ENCODE results near the gene KCNIP4.

KCNIP4 gene

DNA sequence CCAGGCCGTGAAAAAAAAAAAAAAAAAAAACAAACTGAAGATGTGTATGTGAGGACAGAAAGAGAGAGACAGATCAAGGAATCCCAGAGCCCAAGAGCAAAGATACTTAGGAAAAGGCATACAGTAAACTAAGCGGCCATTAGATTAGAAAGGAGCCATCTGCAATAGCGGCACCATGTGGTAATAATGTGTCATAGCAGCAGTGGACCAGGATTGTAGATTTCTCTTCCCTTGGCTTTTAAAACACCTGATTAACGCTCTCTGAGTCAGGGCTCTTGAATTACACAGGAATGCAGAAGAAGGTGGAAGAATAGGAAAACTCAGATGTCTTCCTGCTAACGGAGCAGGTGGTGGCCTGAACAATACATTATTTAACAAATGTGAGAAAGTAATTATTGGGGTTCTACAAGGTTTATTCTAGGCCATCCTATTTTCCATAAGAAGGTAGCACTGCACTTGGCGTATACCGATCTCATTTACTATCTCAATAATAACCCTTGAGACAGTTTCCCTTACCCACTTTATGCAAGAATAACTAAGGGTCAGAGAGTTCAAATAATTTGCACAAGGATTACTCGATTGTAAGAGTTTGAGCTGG lies 182.7 kb downstream of the KCNIP4 start:
- DNase-seq (ENCODE audit: low read depth, low spot score) = no peak

DNA sequence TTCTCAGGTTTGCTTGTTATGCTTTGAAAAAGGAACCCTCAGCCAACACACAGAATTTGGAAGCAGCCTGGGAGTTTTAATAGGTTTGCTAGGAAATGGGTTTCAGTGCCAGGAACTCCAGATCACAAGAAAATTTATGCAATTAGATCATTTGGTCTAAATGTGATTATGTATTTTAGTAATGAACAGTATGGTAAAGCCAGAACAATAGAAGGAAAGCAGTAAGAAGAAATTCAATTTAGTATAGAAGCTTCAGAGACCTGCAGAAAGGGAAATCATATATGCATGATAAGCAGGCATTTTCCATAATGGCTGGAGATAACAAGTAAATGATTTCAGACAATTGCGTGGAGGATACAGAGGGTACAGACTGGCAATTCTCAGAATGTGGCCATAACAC lies 184.7 kb downstream of the KCNIP4 start:
- DNase-seq (ENCODE audit: low read depth, low spot score) = no peak

DNA sequence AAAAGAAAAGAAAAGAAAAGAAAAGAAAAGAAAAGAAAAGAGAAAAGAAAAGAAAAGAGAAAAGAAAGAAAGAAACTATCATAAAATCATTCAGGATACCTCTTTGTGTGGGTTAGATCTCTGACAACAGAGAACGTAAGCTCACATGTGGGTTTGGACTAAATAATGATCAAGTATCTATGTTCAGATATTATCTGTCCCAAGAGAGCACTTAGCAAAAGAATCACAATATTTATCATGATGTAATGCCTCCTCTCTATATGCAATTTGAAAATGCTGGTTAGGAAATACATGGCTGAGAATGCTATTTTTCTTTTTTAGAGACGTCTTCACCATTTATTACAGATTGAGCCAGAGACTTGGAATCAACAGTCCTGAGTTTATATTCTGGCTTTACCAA lies 191.3 kb downstream of the KCNIP4 start:
- no peak for DNase-seq (ENCODE audit: low read depth, low spot score)

DNA sequence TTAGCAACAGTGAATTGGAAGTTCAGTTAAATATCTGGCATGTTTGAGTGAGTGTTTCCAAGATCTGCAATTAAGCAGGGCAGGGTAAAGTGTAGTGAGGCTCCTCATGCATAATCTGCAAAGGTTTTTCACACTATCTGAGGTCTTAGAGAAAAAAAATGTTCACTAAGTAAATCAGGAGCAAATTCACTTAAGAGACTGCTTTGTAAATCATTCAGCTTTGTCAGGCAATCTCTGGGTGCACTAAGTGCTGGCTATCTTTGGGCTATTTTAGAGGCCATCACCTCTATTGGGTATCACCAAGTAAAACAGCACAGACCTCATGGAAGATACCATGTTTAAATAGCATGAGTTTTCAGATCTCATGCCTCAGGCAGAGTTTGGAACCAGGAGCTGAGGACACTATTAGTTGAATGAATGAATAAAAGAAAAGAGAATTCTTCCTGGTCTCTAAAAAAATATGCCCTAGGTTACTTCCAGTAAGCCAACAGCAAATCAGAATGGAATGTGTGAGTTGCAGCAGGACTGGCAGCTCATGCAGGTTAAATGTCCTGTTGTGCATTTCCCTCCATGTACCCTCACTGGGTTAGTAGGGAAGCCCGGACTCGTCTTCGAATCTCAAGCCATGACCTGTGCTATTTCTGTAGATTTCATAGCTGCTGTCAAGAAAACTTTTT lies 195.3 kb downstream of the KCNIP4 start:
- no peak for DNase-seq (ENCODE audit: low read depth, low spot score)

DNA sequence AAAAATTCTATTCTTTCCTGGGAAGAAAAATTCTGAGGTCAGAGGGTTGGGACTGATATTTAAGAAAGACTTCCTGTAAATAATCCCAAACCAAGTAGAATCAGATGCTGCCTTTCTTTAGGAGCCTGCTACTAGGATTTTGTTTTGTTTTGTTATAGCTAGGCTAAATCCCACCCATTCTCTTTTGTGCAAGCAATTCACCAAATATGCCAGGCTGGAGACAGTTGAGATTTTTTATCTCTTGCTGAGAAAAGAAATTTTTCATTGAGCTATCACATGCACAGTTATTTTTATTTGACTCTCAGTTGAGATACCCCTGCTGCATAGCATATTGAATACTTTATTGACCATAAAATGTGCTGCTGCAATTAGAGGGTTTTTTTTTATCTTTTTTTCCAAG lies 196.0 kb downstream of the KCNIP4 start:
- DNase-seq (ENCODE audit: low read depth, low spot score) = no peak

DNA sequence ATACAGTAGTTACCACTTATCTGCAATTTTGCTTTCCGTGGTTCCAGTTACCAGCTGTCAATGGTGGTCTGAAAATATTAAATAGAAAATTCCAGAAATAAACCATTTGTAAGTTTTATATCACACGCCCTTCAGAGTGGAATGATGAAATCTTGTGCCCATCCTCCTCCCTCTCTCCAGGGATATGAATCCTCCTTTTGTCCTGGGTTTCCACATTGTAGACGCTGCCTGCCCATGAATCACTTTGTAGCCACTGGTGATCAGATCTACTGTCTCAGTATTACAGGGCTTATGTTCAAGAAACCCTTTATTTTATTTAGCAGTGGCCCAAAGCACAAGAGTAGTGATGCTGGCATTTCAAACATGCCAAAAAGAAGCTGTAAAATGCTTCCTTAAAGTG lies 198.6 kb downstream of the KCNIP4 start:
- no peak for DNase-seq (ENCODE audit: low read depth, low spot score)

DNA sequence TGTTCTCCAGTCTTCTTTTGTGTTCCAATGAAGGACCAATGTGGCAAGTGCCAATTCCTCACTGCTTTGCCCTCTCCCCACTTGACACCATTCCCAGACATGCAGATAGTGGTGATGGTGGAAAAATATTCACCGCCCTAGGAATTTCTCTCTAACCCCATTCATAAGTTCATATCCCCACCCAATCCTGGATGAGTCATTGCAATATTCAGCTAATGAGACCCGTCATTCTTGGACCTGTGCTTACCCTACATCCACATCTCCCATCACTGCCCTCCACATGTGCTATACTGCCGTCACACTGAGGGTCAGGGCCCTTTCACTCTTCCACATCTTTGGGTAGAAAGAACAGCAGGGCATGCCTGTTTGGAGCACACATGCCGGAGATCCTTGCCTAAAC lies 199.2 kb downstream of the KCNIP4 start:
- no peak for DNase-seq (ENCODE audit: low read depth, low spot score)

DNA sequence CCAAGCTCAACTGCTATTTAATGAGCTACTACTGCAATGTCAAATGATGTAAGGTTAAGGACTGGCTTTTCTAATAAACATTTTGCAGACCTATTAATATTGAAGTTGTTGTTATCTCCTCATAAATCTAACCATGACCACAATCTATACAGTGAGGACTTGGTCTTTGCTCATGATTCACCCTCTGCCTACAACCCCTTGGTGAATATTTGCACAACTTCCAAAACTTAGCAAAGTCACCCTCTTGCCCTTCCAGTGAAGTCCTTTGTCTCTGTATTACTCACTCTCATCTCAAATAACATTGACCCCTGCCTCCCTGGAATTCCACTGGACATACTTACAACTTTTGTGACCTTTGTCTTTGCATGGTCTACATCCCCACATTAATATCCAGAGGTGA lies 204.5 kb downstream of the KCNIP4 start:
- no peak for DNase-seq (ENCODE audit: low read depth, low spot score)

- no peak for DNase-seq (ENCODE audit: low read depth, low spot score)
These were observed 206.2 kb downstream of the KCNIP4 start for GRCh38 chr4:21742326-21742725.

- no peak for DNase-seq (ENCODE audit: low read depth, low spot score)
These were observed 209.8 kb downstream of the KCNIP4 start for GRCh38 chr4:21738821-21739220.

DNA sequence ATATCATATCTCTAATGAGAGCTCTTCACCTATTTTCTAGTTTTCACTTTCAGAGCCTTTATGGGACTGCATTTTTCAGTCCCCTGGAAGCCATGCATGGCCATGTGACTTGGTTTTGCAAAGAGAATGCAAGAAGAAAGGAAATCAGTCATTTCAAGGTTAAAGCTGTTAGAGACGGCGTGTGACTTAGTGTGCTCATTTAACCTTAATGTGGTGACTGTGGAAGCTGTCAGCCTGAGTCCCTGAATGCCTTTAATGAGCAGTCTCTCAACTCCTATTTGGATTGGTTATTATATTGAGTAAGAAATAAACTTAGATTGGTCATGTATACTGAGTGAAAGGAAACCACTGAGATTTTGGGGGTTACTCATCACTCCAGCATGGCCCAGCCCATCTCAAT lies 212.7 kb downstream of the KCNIP4 start:
- DNase-seq (ENCODE audit: low read depth, low spot score) = no peak

DNA sequence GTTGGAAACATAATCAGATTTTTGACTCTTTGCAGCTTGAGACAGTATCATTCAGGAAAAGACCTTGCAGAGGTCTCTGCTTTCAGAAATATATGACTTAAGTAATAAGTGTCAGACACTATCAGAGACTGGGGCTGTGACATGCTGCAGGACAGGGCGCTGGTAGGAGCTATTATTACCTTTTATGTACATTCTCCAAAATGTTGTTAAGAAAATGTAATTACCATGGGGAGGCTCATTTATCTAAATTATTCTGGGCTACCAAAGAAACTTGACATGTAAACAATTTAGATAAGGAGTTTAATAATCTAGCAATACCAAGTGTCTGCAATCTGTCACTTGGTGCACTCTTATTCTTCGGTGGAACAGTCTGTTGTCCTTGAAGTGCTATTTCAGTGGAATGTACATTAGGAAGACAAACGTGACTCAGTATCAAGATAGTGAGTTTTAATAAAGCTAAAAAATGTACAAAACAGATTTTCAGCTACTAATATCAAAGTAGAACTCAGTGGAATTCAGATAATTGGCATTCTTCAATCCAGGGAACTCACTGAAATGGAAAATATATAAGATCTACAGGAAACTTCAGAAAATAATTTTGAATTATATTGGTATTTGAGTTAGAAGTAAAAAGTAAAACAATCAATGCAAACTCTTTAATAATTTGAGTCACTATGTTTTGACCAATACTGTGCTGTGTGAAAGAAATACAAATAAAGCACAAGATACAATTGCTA lies 214.5 kb downstream of the KCNIP4 start:
- DNase-seq (ENCODE audit: low read depth, low spot score) = no peak

- no peak for DNase-seq (ENCODE audit: low read depth, low spot score)
These were observed 220.3 kb downstream of the KCNIP4 start for GRCh38 chr4:21728304-21728703.

DNA sequence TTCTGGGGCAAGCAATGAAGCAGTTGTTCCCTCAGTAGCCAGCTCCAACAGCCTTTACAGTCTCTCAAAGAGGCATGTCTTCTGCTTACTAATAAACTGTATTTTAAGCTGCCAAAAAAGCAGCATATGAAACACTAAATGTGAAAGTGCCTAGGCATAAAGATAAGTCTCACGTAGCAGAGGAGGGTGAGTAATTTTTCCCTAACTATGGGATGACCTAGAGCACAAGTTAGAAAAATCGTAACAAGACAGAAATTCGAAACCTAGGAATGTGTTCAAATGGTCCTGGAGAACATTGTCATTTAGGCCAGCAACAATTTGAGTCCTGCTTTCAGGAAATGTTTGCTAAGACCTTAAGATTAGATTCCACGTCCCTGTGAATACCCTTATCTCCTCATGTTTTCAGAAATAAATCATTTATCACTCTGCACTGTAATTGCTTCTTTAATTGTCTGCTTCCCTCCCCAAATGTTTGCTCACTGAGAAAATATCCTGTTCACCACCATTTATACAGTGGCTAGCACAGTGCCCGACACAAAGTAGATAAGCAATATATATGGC lies 222.2 kb downstream of the KCNIP4 start:
- no peak for DNase-seq (ENCODE audit: low read depth, low spot score)

DNA sequence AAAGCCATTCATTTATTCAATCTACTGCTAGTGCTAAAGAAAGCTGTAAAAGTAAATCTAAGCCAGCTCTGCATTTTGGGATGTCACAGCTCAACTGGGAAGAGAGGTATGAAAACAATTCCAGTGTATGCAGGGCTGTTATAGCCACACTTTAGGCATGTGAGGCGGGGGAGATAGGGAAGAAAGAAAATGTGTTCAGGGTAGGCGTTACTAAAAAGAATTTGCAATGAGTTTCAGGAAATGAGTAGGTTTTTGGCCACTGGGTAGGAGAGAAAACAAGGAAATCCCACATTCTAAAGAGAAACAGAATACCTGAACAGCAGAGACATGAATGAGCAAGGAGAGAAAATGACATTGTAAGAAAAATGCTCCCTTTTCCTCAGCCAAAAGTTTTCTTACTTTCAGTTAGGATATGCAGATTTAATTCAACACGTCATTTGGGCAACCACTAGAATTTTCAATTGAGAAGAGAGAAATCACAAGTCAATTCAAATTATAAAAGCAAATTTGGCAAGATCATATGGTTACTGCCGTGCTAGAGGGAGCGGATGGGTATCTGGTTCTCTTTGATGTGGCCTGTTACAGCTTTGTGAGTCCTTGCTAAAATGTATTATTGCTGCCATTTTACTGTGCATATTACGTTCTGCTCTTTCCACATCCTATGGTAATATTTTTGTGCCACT lies 226.3 kb downstream of the KCNIP4 start:
- no peak for DNase-seq (ENCODE audit: low read depth, low spot score)

- DNase-seq (ENCODE audit: low read depth, low spot score) = no peak
These were observed 232.0 kb downstream of the KCNIP4 start for GRCh38 chr4:21716531-21716930.

GRCh38 chr4:21710179-21710835 lies 238.3 kb downstream of the KCNIP4 start:
- DNase-seq (ENCODE audit: low read depth, low spot score) = no peak

- no peak for DNase-seq (ENCODE audit: low read depth, low spot score)
These were observed 238.8 kb downstream of the KCNIP4 start for GRCh38 chr4:21709761-21710160.

DNA sequence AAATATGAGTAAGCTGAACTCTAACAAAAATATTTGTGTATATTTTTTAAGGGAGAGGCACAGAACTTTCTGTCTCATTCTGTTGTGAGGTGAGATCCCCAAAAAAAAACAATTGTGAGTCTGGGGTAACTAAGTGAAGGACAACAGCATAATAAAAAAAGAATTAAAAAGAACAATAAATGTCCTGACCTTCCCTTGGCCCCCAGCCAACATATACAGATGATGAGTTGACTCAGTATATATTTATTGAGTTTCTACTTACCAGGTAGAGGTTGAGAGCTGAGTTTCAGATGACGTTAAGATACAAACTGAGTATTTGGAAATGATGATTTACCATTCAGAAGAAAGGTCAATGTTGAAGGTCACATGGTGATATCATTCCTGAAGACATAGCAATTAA lies 239.5 kb downstream of the KCNIP4 start:
- DNase-seq (ENCODE audit: low read depth, low spot score) = no peak

- no peak for DNase-seq (ENCODE audit: low read depth, low spot score)
These were observed 249.1 kb downstream of the KCNIP4 start for GRCh38 chr4:21699446-21699845.

DNA sequence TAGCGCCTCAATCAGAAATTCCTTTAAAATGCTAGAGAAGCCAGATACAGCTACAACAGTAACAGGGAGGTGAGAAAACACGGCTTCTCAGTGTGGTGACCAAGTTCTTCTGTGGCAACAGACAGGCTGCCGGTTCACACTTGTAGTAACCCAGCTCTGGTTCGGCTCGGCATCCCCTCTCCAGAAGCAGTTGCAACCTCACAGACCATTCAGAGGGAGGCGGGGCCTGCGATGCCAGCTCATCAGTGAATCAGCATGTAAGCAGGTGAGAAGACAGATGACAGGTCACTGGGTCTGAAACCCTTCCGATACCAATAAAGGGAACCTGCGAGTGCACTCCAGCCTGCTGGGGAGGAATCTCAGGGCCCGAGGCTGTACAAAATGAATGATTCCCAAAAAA lies 251.0 kb downstream of the KCNIP4 start:
- no peak for DNase-seq (ENCODE audit: low read depth, low spot score)

DNA sequence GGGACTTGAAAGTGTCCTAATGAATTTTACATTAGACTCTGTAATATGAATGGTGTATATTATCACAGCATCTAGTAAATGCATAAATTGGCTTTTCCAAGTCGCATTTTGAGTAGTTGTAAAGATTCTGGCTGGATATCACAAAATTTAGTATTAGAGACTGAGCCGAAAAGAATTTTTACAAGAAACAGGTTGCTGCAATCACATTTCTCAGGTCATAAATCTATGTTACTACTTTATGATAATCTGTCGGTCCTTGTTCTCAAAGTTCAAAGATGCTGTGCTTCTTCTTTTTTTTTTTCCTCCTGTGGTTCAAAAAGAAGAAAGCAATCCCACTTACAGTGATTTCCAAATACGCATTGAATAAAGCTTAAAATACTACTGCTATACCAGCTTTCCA lies 253.4 kb downstream of the KCNIP4 start:
- DNase-seq (ENCODE audit: low read depth, low spot score) = no peak
